Testis (tissue), 2 donors: ENCODE results near the gene NLRX1.

Source experiments
- CTCF ChIP-seq, 3 experiments: fragments of 450-650 bp in 2 of 3; fragments of 200-600 bp in 1 of 3; sonication (generic) in 1 of 3; IDR thresholded peaks; one replicate each; pipeline ENCODE4 v1.5.1; 2016 to 2019; ENCODE audit warnings: antibody characterized with exemption in 3 of 3, mild to moderate bottlenecking in 2 of 3, moderate library complexity in 1 of 3
- POLR2A ChIP-seq: fragments of 450-650 bp; IDR thresholded peaks from one replicate; pipeline ENCODE4 v1.6.1; 2017; ENCODE audit warnings: antibody characterized with exemption, mild to moderate bottlenecking, moderate library complexity

- TF ChIP-seq CTCF (IDR thresholded peaks at IDR 0.05), result no peak
- no peak for TF ChIP-seq POLR2A
Observed at GRCh38 chr11:119206511-119207414, 38.2 kb downstream of the NLRX1 start.
